Ascending aorta (tissue), 2 donors: Measurements from ENCODE around the gene SNX4. TPM values are rescaled to one million over a fixed set of nuclear protein-coding genes. Genes with fewer than 3 reads are reported as not detected.

Experiments
- DNase-seq, 2 donors: peaks; one replicate each; pipeline ENCODE4 v3.0.0-alpha.2; 2019; ENCODE audit warnings: low spot score in 2 of 2
- H3K27ac ChIP-seq, 2 donors: fragments of 200-600 bp; sonication (generic); one replicate each; pipeline ENCODE4 v1.5.1; 2016 to 2017; ENCODE audit warnings: mild to moderate bottlenecking in 1 of 2
- H3K27me3 ChIP-seq: fragments of 200-600 bp; sonication (generic); one replicate; pipeline ENCODE4 v1.5.1; 2017
- H3K36me3 ChIP-seq, 2 donors: fragments of 200-600 bp; sonication (generic); one replicate each; pipeline ENCODE4 v1.5.1; 2016
- H3K4me1 ChIP-seq, 2 donors: fragments of 200-600 bp; sonication (generic); one replicate each; pipeline ENCODE4 v1.5.1; 2016 to 2017; ENCODE audit warnings: mild to moderate bottlenecking in 1 of 2
- H3K4me3 ChIP-seq, 2 donors: fragments of 200-600 bp; sonication (generic); one replicate each; pipeline ENCODE4 v1.5.1; 2016 to 2017; ENCODE audit warnings: mild to moderate bottlenecking in 1 of 2
- H3K9me3 ChIP-seq, 2 donors: fragments of 200-600 bp; sonication (generic); one replicate each; pipeline ENCODE4 v1.5.1; 2016
- CTCF ChIP-seq, 3 experiments: fragments of 200-600 bp in 2 of 3; fragments of 450-650 bp in 1 of 3; sonication (generic) in 2 of 3; IDR thresholded peaks; one replicate each; pipeline ENCODE4 v1.5.1; 2016 to 2019; ENCODE audit warnings: antibody characterized with exemption in 3 of 3, mild to moderate bottlenecking in 1 of 3, moderate library complexity in 1 of 3
- intact Hi-C: fragments of 100-400 bp; cut with DNase I; formaldehyde crosslinking; loops from one replicate; pipeline ENCODE4 v1.15.1; 2023
- total RNA-seq: library from RNA; depleted of rRNA; stranded (reverse); fragments of >200 nt; gene quantifications from one replicate; pipeline ENCODE4 v1.1.0, GENCODE V29; 2016

SNX4 gene
- total RNA-seq, 1 donor from 2014 or later = 20.8 TPM

DNA sequence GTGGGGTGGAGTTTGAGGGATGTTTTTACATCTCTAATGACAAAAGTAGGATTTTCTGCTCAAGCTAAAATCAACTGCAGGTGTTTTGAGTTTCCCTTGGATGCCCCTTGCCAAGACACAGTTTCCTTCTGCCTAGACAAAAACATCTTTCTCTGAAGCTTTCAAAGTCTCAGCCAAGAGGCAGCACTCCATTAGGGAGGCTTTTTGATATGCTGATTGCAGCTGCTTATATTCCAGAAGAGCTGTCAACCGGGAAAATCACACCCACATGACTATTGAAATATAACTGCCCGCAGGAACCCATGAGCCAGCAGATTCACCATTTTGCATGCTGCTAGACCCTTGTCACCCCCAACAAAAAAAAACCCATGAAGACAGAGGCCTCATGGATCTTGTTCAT lies 117.4 kb downstream of the SNX4 start:
- intact Hi-C loops = no loop called here
- H3K27ac ChIP-seq = no peak overlapping the region
- H3K4me1 ChIP-seq = no peaks in the 10 kb centered on the region
- H3K36me3 ChIP-seq = no peaks in the 10 kb centered on the region
- no peak for TF ChIP-seq CTCF (IDR thresholded peaks at IDR 0.05)
- H3K27me3 ChIP-seq = no peaks in the 10 kb centered on the region
- H3K9me3 ChIP-seq = no peaks in the 10 kb centered on the region
- no peak overlapping the region for H3K4me3 ChIP-seq
- no peak for DNase-seq

DNA sequence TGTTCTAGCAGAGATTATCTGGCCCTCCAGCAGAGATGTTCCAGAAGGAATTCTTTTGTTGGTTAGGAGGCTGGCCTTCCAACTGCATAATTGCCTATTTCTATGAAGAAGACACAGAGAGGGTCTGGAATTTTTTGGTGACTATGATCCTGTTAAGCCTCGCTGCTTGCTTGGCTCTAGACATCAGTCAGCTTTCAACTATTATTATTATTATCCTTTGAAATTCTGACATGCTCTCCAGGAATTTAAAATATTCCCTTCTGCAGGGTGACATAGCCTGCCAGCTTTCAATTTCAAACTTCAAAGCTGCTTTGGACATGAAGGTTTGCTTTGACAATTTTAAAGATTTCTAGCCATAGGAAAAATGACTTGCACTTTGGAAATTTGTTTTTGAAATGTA lies 118.6 kb downstream of the SNX4 start:
- no peak for TF ChIP-seq CTCF (IDR thresholded peaks at IDR 0.05)
- Histone ChIP-seq H3K27ac (no peak overlapping the region), H3K4me1 (no peaks in the 10 kb centered on the region), H3K36me3 (no peaks in the 10 kb centered on the region), H3K4me3 (no peak overlapping the region), H3K9me3 (no peaks in the 10 kb centered on the region), H3K27me3 (no peaks in the 10 kb centered on the region)
- DNase-seq = no peak
- intact Hi-C loops = no loop called here

DNA sequence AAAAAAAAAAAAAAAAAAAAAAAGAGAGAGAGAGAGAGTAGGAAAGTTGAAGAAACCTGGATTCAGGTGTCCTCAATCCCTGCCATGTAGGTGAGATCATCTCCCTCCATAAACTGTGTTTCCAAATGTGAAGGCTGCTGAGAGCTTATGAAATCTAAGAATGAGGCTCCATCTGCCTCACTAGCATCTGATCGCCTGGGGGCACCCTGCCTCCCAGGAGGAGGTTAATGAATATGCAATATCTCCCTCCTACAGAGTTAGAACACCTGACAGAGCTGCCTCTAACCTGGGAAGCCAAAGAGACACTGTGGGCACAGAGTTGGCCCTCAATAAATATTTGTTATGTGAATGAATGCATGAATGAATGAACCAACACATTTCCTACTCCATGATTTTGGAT lies 121.0 kb downstream of the SNX4 start:
- DNase-seq = no peak
- H3K27ac ChIP-seq = no peak overlapping the region
- no peak overlapping the region for H3K4me3 ChIP-seq
- H3K4me1 ChIP-seq = no peaks in the 10 kb centered on the region
- intact Hi-C loops = no loop called here
- no peaks in the 10 kb centered on the region for H3K27me3 ChIP-seq
- TF ChIP-seq CTCF (IDR thresholded peaks at IDR 0.05) = no peak
- no peaks in the 10 kb centered on the region for H3K9me3 ChIP-seq
- H3K36me3 ChIP-seq = no peaks in the 10 kb centered on the region

Other genes starting within 250 kb of the SNX4 start
- 10.0 TPM for gene ZNF148, start 144.9 kb downstream of the SNX4 start, total RNA-seq
- 1.3 TPM for gene OSBPL11, start 75.3 kb upstream of the SNX4 start, total RNA-seq